ENCODE results near the gene OPCML.

The OPCML gene

DNA sequence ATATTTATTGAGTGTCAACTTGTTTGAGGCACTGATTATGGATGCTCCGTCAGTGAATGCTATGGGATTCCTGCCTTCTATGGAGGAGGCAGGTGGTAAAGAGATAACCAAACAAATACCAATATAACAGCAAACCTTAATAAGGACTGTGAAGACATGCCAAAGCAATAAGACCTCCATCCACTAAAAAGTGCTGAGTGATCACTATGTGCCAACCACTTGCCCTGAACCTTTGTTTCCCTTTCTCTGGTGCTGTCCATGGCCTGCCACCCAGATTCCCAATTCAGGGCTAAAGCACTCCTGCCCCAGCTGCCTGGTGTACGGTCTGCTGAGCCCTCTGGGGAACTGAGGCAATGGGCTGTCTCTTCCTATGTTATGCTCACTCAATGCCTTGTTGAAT is 1074.9 kb downstream of the OPCML start:
- no peak for DNase-seq (ENCODE audit: low spot score)
- TF ChIP-seq, protein P1, sequence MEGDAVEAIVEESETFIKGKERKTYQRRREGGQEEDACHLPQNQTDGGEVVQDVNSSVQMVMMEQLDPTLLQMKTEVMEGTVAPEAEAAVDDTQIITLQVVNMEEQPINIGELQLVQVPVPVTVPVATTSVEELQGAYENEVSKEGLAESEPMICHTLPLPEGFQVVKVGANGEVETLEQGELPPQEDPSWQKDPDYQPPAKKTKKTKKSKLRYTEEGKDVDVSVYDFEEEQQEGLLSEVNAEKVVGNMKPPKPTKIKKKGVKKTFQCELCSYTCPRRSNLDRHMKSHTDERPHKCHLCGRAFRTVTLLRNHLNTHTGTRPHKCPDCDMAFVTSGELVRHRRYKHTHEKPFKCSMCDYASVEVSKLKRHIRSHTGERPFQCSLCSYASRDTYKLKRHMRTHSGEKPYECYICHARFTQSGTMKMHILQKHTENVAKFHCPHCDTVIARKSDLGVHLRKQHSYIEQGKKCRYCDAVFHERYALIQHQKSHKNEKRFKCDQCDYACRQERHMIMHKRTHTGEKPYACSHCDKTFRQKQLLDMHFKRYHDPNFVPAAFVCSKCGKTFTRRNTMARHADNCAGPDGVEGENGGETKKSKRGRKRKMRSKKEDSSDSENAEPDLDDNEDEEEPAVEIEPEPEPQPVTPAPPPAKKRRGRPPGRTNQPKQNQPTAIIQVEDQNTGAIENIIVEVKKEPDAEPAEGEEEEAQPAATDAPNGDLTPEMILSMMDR (IDR thresholded peaks at IDR 0.05; ENCODE audit: extremely low read depth, missing control alignments), result no peak

DNA sequence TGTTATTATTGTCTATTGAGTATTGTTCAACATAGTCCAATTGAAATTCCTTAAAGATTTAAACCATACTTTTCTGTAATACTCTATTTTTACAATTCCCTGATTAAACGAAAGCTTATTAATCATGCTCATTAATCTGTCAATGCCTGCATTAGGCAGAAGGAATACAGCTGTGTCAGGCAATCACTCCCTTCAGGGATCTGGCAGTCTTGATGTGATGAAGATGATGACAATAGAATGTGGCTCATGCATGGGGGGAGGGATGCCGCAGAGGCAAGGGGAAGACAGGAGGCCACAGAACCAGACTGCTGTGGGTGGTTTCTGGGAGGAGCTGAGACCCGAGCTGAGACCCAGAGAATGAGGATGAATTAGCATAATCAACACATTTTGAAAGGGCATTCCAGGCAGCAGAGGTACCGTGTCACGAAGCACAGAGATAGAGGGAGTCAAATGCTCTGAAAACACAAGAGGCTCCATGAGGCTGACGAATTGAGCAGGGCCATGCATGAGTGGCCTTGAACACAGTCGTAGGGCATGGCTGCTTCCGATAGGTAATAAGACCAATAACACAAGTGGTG is 1075.5 kb downstream of the OPCML start:
- TF ChIP-seq, protein P1 (IDR thresholded peaks at IDR 0.05; ENCODE audit: extremely low read depth, missing control alignments), result no peak
- DNase-seq (ENCODE audit: low spot score), result no peak

DNA sequence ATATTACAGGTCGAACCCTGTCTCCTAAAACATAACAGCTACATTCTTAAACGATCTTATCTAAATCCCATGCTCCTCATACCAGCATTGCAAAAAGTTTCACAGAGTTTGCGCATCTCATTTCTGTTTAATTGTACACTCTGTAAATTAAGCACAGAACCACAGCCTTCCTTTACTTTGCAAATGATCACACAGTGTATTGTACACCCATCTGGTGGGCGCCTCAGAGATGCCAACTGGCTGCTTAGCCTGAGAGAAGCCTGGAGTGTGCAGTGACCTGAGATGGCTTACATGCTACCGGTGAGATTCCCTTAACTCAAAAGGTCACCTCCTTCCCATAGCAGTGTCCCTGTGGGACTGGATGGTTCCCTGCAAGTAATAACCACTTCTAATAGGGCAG is 1077.3 kb downstream of the OPCML start:
- TF ChIP-seq, protein P1 (IDR thresholded peaks at IDR 0.05; ENCODE audit: extremely low read depth, missing control alignments), result no peak
- DNase-seq (ENCODE audit: low spot score), result no peak

DNA sequence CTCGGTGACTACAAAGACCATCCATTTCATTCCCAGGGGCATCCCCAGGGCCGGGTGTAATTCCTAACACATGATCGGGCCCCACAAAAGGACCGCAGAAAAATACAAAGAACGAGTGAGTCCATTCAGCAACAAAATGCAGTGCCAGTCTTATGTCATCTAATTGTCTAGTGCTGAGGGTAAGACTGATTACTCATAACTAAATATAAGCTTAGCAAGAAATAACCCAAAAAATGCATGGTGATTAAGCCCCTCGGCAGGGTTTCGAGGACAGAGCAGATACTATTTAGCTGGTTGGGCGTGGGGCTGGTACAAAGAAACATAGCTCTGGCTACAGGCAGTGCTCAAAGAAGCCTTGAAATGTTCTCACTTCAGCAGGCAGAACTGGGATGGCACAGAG is 1078.9 kb downstream of the OPCML start:
- DNase-seq (ENCODE audit: low spot score), result no peak
- TF ChIP-seq, protein P1 (IDR thresholded peaks at IDR 0.05; ENCODE audit: extremely low read depth, missing control alignments), result no peak

DNA sequence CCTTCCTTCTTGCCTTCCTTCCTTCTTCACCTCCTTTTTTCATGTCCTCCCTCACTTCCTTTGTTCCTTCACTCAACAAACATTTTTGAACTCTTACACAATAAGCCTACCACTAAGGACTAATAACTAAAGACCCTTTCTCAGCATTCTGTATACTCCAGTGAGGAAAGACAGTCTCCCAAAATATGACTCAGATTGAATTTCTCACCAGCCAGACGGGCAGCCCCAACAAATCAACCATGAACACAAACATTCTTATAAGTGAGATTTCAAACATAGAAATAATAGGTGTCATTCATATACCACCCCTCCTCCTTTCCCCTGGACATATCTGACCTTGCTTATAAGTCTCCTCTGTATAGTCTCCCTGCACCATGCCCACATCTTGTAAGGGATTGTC is 1079.7 kb downstream of the OPCML start:
- DNase-seq (ENCODE audit: low spot score), result no peak
- TF ChIP-seq, protein P1 (IDR thresholded peaks at IDR 0.05; ENCODE audit: extremely low read depth, missing control alignments), result no peak

DNA sequence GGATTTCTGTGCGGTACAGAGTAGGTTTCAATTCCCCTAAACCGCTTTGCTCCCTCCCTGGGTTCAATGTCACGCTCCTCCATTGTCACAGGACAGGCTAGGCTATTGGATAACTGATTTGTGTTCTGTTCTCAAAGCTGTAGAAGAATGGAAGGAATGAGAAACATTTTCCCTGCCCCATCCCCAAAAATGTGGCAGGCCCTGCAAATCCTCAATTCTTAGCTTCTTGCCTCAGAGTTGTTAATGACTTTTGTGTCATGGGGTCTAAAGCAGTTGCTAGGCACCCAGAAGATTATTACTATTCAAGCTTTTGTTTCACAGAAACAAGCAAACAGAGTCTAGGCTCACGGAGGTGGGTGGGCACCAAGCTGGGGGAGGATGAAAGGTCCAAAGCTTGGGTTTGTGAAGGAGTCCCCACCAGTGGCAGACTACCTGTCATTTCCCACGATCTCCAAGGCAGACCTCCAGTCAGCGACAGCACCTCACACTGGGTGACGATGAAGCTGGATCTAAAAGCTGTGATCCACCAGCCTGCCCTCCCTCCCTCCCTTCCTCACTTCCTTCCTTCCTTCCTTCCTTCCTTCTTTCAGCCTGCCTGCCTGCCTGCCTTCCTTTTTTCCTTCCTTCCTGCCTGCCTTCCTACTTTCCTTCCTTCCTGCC is 1080.2 kb downstream of the OPCML start:
- DNase-seq (ENCODE audit: low spot score), result no peak
- TF ChIP-seq, protein P1 (IDR thresholded peaks at IDR 0.05; ENCODE audit: extremely low read depth, missing control alignments), result no peak

DNA sequence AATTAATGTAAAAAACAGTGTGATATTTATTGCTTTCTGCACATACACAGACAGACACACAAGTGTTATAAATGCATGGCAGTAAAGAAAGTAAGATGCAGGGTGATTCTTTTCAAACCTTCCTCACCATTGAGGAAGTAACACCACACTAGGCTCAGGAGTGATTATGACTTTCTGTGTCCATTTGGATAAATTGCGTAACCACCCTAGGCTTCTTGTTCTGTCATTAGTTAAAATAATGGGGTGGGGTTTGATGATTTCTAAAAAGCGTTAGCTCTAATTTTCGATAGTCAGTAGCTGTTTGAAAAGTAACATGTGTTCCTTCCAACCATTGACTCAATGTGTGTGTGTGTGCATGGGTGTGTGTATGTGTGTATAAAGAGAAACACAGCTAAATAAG is 1081.7 kb downstream of the OPCML start:
- no peak for DNase-seq (ENCODE audit: low spot score)
- TF ChIP-seq, protein P1 (IDR thresholded peaks at IDR 0.05; ENCODE audit: extremely low read depth, missing control alignments), result no peak
